Chondrocyte (in vitro differentiated cells): Measurements from ENCODE around the gene JRKL. TPM values are rescaled to one million over a fixed set of nuclear protein-coding genes. Genes with fewer than 3 reads are reported as not detected.
A peak's percentile ranks its signal among the peaks of the same experiment; 100 is the strongest.
"Not testable (repeated sequence)": the region's sequence is repeated elsewhere in the genome, so short reads cannot be mapped to it uniquely, and the experiment has no call there.

Source experiments
- DNase-seq: peaks from one replicate; pipeline ENCODE4 v3.0.0; 2021; ENCODE audit warnings: mixed read lengths, low spot score
- H3K27ac Mint-ChIP-seq: one replicate; pipeline ENCODE4 v1.8.0; 2021; ENCODE audit warnings: mild to moderate bottlenecking, moderate library complexity, mixed read lengths; ENCODE audit not compliant: unreplicated experiment
- H3K27me3 Mint-ChIP-seq: 2 replicates; pipeline ENCODE4 v1.8.0; 2021; ENCODE audit warnings: low read depth, mixed read lengths
- H3K36me3 Mint-ChIP-seq: 2 replicates; pipeline ENCODE4 v1.8.0; 2021; ENCODE audit warnings: low read depth, mixed read lengths
- H3K4me1 Mint-ChIP-seq: 2 replicates; pipeline ENCODE4 v1.8.0; 2021; ENCODE audit warnings: low read depth, mild to moderate bottlenecking, mixed read lengths
- H3K4me3 Mint-ChIP-seq: one replicate; pipeline ENCODE4 v1.8.0; 2021; ENCODE audit warnings: mild to moderate bottlenecking, moderate library complexity, mixed read lengths; ENCODE audit not compliant: unreplicated experiment
- H3K9me3 Mint-ChIP-seq: 2 replicates; pipeline ENCODE4 v1.8.0; 2021; ENCODE audit warnings: low read depth, mixed read lengths
- CTCF ChIP-seq: fragments of 200-600 bp; sonication (generic); IDR thresholded peaks from 2 replicates; pipeline ENCODE4 v1.5.0; 2021; ENCODE audit warnings: antibody characterized with exemption, mild to moderate bottlenecking, moderate library complexity
- total RNA-seq: library from RNA; stranded (reverse); gene quantifications from 3 replicates; pipeline ENCODE4 v1.2.1, GENCODE V29; 2021

Gene JRKL
- total RNA-seq, 1 donor from 2014 or later: 13.0 TPM

DNA sequence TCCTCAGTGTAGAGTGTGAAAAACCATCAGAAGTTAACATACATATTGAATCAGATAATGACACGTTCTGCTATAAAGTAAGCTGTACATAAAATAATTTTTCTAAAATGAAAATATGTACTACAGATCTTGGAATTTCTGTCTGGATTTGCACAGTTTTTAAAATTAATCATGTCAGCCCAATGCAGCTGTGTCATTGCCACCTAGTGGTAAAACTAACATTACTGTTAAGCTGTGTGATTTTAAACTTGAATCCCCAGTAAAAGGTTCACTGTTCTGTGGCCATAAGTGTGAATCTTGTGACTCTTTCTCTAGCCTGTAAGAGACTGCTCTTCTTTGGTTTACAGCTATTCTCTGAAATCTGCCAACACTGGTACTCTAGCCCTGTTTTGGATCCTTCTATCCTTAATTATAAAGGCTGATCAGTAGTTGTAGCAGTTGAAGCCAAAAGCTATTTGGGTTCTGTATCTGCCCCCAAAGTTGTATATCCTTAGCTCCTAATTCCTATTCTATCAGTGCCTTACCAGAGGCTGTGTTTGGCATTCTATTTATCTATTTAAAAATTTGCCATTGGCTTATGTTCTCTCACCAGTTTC lies 4.0 kb downstream of the JRKL start:
- peaks cover 5% of the 10 kb centered on the region for H3K36me3 Mint-ChIP-seq
- peaks cover 28% of the 10 kb centered on the region for H3K4me1 Mint-ChIP-seq
- H3K27me3 Mint-ChIP-seq: no peaks in the 10 kb centered on the region
- no peak overlapping the region for H3K27ac Mint-ChIP-seq
- peak; percentile 94 for TF ChIP-seq CTCF
- peaks cover 8% of the 10 kb centered on the region for H3K9me3 Mint-ChIP-seq
- DNase-seq: no peak
- no peak overlapping the region for H3K4me3 Mint-ChIP-seq

GRCh38 chr11:96394773-96395172 lies 5.0 kb downstream of the JRKL start:
- TF ChIP-seq CTCF: no peak
- H3K27ac Mint-ChIP-seq: no peak overlapping the region
- no peak for DNase-seq
- no peak overlapping the region for H3K4me3 Mint-ChIP-seq
- H3K27me3 Mint-ChIP-seq: no peaks in the 10 kb centered on the region
- peaks cover 27% of the 10 kb centered on the region for H3K4me1 Mint-ChIP-seq
- H3K36me3 Mint-ChIP-seq: peaks cover 5% of the 10 kb centered on the region
- H3K9me3 Mint-ChIP-seq: peaks cover 8% of the 10 kb centered on the region

GRCh38 chr11:96396637-96397036 lies 6.8 kb downstream of the JRKL start:
- Mint-ChIP-seq H3K9me3 (peaks cover 1% of the 10 kb centered on the region), H3K4me3 (no peak overlapping the region), H3K36me3 (no peaks in the 10 kb centered on the region), H3K27me3 (no peaks in the 10 kb centered on the region), H3K27ac (no peak overlapping the region), H3K4me1 (peaks cover 13% of the 10 kb centered on the region)
- TF ChIP-seq CTCF: no peak
- DNase-seq: no peak

- Mint-ChIP-seq H3K36me3 (peaks cover 5% of the 10 kb centered on the region), H3K9me3 (peaks cover 13% of the 10 kb centered on the region), H3K4me1 (peaks cover 5% of the 10 kb centered on the region), H3K4me3 (no peak overlapping the region), H3K27me3 (no peaks in the 10 kb centered on the region), H3K27ac (no peak overlapping the region)
- TF ChIP-seq CTCF: no peak
- no peak for DNase-seq
Measured at GRCh38 chr11:96397863-96398262, 8.1 kb downstream of the JRKL start.

- DNase-seq: no peak
- H3K9me3 Mint-ChIP-seq: peaks cover 22% of the 10 kb centered on the region
Measured at GRCh38 chr11:96400697-96401096, 10.9 kb downstream of the JRKL start.

GRCh38 chr11:96411412-96411811 lies 21.6 kb downstream of the JRKL start:
- H3K4me1 Mint-ChIP-seq, DNase-seq, H3K9me3 Mint-ChIP-seq, H3K36me3 Mint-ChIP-seq, H3K27me3 Mint-ChIP-seq: not testable (repeated sequence)
- Mint-ChIP-seq H3K27ac (peak overlapping the region; percentile 32), H3K4me3 (peak overlapping the region; percentile 71)

More at GRCh38 chr11:96400697-96401096, 10.9 kb downstream of the JRKL start:
- Mint-ChIP-seq H3K4me3 (no peak overlapping the region), H3K27ac (no peak overlapping the region), H3K27me3 (no peaks in the 10 kb centered on the region), H3K36me3 (peaks cover 7% of the 10 kb centered on the region), H3K4me1 (no peaks in the 10 kb centered on the region)
- no peak for TF ChIP-seq CTCF
